UCSD-AML1 (cell line): ENCODE results near the gene CNTN1.

ENCODE experiments used
- DNase-seq: peaks from one replicate; lab custom pipeline; 2025; ENCODE audit not compliant: unreplicated experiment; lab: John Stamatoyannopoulos, UW

CNTN1 gene

GRCh38 chr12:41100572-41100971 is 408.3 kb downstream of the CNTN1 start:
- no peak for DNase-seq

DNA sequence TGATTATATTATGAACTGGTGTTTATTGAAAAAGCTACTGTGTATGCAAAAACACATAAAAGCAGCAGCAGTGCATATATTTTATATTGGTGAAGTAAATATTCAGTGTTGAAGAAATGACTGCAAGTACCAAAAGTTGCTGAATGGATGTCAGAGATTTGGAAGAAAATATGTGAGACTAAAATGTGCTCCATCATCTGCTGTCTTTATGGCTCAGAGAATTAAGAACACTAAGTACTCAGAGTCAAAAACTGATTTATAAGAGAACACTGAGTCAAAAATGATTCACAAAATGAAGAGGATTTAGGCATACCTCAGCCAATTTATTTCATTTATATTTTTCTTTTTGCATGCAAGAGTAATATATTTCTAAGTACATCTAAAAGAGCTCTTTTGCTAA is 409.6 kb downstream of the CNTN1 start:
- no peak for DNase-seq

DNA sequence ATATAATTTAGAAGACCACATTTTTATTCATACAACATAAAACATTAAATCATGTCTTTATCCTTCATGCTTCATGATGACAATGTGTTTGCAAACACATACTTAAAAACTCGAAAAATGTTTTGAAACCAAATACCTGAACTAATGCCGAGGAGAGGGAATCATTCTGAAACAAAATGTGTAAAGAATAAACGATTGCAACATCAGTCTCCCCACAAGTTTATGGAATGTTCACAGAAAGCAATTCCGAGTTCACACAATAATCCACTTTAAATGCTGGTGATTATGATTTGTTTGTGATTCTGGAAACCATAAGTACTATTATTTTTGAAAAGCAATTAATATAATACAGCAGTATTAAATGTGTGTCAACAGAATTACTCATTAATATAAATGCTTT is 411.4 kb downstream of the CNTN1 start:
- no peak for DNase-seq

- no peak for DNase-seq
Observed at GRCh38 chr12:41106315-41106714, 414.1 kb downstream of the CNTN1 start.

DNA sequence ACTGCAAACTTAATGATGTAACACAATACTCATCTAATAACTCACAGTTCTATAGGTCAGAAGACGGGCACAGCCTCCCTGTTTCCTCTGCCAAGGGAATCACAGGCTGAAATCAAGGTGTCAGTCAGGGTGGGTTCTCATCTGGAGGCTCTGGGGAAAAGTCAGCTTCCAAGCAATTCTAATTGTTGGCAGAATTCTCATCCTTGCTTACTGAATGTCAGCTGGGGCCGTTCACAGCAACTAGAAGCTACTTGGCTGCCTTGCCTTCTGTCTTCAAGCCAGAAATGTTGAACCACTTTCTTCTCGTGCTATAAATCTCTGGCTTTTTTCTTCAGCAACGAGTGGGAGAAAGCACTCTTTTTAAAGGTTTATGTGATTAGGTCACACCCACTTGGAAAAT is 415.8 kb downstream of the CNTN1 start:
- DNase-seq: no peak

DNA sequence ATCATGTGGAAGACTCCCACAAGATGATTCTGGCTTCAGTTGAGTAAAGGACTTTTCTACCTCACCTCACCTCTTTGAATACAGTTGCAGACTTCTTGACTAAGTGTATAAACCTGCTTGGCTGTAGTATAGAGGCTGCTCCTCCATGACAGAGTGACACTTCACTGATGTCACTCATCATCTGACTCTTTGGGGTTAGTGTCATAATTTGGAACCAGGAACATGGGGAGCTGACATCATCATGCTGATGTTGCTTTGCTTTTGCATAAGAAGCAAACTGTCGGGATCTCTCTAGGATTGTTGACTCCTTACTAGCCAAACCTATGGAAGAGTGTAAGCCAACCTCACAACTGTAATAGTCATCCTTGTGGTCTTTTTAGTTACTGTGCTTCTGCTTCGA is 420.7 kb downstream of the CNTN1 start:
- no peak for DNase-seq

- no peak for DNase-seq
Observed at GRCh38 chr12:41120211-41120610, 428.0 kb downstream of the CNTN1 start.

DNA sequence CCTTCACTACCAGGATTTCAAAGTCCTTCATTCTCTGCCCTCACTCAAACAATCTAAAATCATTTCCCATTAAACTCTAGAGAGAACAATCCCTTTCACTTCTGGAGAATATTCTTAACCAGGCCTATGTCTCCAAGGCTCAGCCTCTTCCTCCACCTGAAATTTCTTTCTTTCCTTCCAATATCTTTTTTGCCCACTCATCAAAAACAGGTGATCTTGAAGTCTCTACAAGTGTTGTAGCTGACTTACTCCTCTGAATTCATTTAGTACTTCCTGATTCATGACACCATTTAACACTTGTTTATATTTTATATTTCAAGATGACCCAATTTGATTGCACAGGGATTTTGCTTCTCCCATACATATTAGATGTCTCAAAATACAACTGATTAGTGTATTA is 429.1 kb downstream of the CNTN1 start:
- DNase-seq: no peak
